HCEC 1CT (cell line): ENCODE results near the gene DPAGT1.
"Not testable (repeated sequence)": the region's sequence is repeated elsewhere in the genome, so short reads cannot be mapped to it uniquely, and the experiment has no call there.

Source experiments
- DNase-seq: peaks from one replicate; pipeline ENCODE4 v3.0.0-alpha.2; 2017

The DPAGT1 gene

DNA sequence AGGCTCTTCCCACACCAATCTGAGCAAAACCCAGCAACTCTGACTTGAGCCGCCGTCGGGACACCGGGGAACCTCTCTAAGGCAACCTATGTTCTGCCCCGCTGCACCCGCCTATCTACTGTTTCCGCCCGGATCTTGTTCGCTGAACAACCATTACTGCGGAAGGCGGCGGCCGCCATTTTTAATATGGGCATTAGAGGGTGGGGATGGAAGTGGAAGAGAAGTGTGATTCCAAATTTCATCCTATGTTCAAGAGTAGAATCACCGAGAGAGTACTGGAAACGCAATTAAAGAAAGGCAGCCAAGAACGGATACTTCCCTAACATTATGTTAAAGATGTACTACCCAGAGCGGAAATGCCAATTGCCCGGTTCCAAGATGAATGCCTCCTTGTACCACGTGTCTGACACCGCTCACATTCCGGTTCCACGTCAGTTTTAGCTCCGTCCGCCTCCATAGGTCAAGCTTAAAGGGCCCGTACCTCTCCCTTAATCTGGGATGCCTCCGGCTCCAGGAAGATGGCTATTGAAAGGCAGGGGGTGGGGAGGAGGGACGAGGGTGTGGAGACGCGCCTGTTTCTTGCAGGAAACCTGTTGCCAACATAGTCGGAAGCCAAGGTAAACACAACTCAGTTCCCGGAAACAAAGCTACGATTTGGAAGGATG is at the start of gene DPAGT1:
Gene DPAGT1, minus strand, starts transcription at position 95 of the 665 bp plus-strand sequence. CDS start 198 bp downstream, outside the sequence.
- DNase-seq = peak; percentile 98

GRCh38 chr11:119149786-119150275 is 48.2 kb upstream of the DPAGT1 start:
- no peak for DNase-seq

DNA sequence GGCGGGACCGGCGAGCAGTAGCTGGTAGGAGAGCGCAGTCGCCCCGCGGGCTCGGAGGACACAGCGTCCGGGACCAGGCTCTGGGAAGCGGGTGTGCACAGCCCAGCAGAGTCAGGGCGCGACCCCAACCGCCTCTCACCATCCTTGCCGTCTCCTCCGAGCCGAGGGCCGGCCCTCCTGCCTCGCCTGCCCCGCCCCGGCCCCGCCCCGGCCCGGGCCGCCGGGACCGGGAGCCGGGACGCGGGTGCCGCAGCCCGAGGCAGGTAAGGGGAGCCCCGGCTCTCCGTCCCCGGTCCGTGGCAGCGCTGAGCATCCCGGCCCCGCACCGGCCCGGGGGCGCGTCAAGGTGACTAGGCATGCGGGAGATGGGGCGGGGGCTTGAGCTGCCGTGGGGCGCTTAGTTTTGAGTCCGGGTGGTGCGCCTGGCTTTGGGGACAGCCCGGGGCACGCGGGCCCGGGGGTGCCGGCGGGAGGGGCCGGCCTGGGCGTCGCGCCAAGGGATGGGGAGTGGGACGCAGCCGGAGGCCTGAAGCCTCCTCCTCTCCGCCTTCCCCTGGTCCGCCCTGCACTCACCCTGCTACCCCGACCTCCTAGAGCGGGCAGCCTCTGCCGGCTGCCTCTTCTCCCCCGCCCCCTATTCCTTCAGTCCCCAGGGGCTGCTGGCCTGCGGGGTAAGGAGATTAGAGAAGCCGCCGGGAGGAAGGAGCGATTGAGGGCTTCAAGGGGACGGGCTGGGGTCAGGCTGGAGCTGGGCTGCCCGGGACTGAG is 47.5 kb upstream of the DPAGT1 start, which contains the start of gene ABCG4:
Gene ABCG4, plus strand, starts transcription at position 35 of the 768 bp plus-strand sequence. CDS start 914 bp downstream, outside the sequence.
- no peak for DNase-seq

GRCh38 chr11:119148720-119149017 is 47.0 kb upstream of the DPAGT1 start:
- DNase-seq = no peak

DNA sequence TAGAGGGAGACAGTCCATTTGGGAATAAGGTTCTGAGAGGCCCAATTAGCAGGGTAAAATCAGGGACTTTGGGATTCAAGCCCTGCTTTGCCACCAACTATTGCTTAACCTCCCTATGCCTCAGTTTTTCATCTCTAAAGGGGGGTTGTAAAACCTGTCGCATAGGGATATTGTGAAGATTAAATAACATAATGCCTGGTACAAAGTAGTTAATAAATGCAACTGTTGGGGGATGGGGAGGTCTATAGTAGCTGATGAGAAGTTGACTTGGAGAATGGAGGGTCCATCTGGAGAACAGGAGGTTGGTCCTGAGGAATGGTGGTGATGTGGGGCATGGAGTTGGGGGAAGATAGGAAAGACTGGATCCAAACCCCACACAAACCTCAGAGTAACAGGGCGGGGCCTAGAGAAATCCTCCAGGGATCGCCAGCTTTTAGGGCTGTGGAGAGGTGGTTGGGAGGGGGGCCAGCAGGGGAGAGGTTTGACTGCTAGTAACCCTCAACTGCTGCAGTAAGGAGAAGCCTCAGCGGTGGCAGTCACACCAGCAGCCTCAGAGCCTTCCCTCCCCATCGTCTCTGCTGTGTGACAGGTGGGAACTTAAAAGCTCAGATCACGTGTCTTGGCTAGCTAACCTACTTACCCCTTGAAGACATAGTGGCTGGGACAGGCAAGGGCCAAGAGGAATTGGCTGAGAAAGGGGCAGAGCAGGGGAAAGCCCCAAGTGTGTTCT is 46.1 kb upstream of the DPAGT1 start:
- DNase-seq = no peak

DNA sequence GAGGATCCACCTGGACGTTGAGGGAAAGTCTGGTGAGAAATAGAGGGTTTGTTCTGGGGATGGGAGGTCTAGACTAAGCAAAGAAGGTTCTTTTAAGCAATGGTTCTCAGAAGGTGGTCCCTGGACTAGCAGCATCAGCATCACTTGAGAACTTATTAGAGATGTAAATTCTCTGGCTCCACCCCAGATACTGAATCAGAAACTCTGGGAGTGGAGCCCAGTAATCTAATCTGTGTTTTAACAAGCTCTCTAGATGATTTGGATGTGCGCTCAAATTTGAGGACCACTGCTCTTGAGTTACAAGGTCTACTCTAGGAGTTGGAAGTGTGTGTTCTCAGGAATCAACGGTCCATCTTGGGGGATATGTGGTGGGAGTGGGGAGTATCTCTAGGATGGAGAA is 43.9 kb upstream of the DPAGT1 start:
- no peak for DNase-seq

- peak; percentile 54 for DNase-seq
Observed at GRCh38 chr11:119144825-119145486, 43.3 kb upstream of the DPAGT1 start.

DNA sequence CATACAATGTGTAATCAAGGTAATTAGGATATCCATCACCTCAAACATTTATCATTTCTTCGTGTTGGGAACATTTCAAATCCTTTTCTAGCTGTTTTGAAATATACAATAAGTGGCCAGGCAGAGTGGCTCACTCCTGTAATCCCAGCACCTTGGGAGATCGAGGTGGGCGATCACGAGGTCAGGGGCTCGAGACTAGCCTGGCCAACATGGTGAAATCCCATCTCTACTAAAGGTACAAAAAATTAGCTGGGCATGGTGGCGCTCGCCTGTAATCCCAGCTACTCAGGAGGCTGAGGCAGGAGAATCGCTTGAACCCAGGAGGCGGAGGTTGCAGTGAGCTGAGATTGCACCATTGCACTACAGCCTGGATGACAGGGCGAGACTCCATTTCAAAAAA is 37.6 kb upstream of the DPAGT1 start:
- DNase-seq = not testable (repeated sequence)

DNA sequence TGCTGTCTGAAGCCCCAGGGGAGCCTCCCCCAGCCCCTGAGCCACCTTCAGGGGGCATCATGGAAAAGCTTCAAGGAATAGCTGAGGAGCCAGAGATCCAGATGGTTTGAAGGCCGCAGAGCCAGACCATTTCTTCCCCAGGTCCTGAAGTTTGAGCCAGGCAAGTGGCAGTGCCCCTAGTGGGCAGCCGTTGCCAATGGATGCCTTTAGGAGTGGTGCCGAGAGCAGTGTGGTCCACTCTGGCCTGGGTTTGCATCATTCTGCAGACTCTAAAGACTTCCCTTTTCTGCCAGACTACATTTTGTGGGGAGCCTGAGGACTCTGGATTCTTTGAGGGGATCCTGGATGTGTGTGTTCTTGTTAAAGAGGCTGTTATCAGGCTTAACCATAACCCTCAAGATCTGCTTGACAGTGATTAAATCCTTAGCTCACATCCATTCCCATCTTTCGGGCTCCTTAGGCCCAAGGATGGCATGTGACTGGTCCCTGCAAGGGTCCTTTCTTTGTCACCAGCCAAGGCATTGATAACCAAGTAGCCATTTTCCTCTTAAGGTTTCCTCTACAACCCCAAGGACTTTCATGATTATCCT is 32.8 kb upstream of the DPAGT1 start:
- no peak for DNase-seq

GRCh38 chr11:119130662-119131061 is 29.0 kb upstream of the DPAGT1 start:
- DNase-seq = no peak

- DNase-seq = no peak
Observed at GRCh38 chr11:119126675-119127268, 25.1 kb upstream of the DPAGT1 start.

- DNase-seq = no peak
Observed at GRCh38 chr11:119125821-119126220, 24.2 kb upstream of the DPAGT1 start.

DNA sequence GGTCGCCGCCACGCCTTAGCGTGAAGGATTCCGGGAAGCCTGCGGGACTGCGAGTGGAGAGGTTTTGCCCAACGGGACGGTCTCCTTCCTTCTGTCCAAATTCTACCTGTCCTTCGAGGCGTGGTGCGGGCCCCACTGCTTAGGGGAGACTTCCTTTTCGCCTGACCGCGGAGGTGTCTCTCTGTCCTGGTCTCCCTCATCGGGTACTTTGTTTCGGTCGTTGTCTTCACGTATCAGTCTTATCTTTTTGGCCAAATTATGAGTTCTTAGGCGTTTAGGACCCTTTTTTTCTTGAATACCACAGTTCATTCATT is 20.1 kb upstream of the DPAGT1 start:
- DNase-seq = no peak

DNA sequence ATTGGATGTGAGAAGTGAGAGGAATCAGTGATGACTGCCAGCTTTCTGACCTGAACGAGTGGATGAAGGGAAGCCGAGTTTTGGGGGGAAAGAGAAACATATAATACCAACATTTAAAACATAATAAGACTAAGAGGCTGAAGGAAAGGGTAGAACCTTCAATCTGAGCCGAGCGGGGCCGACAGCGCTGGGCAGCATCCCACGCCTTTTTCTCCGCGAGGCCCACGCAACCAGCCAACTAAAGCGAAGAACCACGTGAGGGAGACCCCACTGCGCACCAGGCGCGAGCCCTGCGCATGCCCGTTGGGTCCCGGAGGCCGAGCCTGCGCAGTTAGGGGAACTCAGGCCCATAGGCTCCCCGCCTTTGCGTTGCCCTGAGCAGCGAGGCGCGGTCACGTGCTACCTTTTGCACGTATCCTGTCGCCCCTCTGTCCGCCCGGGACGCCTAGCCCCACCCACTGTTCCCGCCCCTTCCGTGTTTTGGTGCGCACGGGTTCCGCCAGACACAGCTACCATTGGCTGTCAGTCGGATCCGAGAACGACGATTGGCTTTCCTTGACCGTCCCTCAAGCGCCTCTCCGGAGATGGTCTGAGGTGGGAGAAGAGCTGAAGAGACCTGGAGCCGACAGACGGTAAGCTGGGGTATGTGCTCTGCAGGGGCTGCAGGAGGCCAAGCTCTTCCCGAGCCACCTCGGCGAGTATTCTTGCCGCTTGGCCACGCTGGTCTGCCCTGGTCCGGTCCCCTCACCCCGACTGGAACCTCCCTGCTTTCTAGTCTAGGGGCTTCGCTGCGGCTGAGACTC is 19.6 kb upstream of the DPAGT1 start, which contains the start of gene HINFP:
Gene HINFP, plus strand, starts transcription at position 573 of the 803 bp plus-strand sequence. CDS start 5,365 bp downstream, outside the sequence.
- peak; percentile 99 for DNase-seq

DNA sequence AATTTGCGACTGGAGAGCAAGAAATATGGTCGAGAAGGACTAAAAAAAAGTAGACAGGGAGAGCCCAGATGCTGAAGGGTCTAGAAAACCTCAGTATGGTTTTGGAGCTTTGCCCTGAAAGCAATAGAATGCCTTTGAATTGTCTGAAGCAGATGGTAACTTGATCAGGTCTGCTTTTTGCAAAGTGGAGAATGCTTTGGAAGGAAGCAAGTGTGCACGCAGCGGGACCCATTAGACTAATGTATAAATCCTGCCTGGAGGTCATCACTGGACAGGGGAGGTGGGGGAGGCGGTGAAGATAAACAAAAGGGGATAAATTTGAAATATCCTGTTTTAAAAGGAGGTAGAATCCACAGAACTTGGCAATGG is 19.0 kb upstream of the DPAGT1 start:
- no peak for DNase-seq

DNA sequence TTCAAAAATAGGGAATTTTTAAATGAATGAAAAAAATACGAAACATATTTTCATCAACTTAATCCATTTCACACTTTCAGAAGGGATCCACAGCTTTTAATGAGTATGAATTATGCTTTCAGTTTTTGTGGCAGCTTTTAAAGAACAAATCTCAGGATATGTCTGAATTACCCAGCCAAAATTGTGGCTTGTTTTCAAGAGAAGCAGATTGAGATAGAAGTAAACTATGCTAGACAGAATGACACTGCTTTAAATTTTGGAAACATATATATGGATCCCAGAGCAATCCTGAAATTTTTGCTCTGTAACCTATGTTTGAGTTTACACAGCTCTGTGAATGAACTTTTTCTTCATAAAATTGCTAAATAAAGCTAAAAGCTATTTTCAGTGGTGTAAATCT is 17.3 kb upstream of the DPAGT1 start:
- no peak for DNase-seq

DNA sequence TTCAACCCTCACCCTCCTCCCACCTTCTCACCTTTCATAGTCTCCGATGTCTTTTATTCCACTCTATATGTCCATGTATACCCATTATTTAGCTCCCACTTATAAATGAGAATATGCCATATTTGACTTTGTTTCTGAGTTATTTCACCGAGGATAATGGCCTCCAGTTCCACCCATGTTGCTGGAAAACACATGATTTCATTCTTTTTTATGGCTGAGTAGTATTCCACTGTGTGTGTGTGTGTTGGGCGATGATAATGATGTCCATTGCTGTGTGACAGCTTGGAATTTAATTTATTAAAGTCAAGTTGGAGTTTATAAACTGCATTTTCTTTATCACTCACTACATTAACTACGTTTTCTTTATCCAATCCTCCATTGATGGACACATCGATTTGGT is 16.6 kb upstream of the DPAGT1 start:
- DNase-seq = no peak

DNA sequence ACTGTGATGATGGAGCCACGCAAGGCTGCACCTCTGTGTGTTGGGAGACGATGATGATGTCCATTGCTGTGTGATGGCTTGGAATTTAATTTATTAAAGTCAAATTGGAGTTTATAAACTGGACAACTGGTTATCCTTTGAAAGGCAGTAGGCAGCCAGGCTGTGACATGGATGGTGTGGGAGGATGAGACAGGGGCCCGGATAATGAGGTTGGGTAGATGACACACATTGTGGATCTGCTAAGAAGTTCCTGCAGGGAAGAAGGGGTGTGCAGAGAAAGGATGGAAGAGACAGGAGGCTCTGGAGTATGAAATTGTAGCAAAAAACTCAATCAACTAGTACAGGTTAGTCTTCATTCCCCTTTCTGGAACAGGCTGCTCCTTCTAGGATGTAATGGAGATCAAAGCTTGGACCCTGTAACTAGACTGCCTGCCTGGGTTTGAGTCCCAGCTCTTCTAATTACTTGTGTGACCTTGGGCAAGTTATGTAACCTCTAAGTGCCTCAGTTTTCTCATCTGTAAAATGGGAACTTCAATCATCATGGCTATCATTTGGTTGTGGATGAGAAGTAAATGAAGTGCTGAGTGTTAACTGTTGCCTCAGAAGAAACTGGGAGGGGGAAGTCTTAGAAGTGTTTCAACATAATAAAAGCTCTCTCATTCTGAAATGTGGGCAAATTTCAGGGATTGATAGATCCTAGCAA is 15.5 kb upstream of the DPAGT1 start:
- DNase-seq = no peak

- no peak for DNase-seq
Observed at GRCh38 chr11:119116601-119117000, 14.9 kb upstream of the DPAGT1 start.

DNA sequence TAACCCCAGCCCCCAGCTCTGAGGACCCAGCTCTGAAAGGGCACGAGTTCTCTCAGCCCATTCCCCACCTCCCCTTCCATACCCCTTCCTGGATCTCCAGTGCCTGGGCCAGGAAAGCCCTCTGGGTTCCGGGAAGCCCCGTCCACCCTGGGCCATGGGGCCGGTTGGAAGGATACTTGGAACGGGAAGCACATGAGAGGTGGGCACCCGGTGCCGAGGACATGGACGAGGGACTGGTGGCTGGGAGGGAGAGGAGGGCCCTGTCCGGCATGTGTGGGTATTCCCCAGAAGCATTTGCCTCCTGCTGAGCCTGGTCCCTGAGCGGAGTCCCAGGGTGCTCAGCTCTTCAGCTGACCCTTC is 14.6 kb upstream of the DPAGT1 start:
- no peak for DNase-seq
